Sigmoid colon (tissue), 7 donors: ENCODE results near the gene KIF5C. TPM values are rescaled to one million over a fixed set of nuclear protein-coding genes. Genes with fewer than 3 reads are reported as not detected.
A peak's percentile ranks its signal among the peaks of the same experiment; 100 is the strongest.

Experiments used
- DNase-seq: peaks from one replicate; pipeline ENCODE4 v3.0.0-alpha.2; 2019
- H3K27ac ChIP-seq, 4 donors: fragments of 200-600 bp; sonication (generic); one replicate each; pipeline ENCODE4 v1.5.1; 2016 to 2019; ENCODE audit warnings: mild to moderate bottlenecking in 1 of 4
- H3K27me3 ChIP-seq, 3 donors: fragments of 200-600 bp; sonication (generic); one replicate each; pipeline ENCODE4 v1.5.1; 2019; ENCODE audit warnings: mild to moderate bottlenecking in 1 of 3
- H3K36me3 ChIP-seq, 4 donors: fragments of 200-600 bp; sonication (generic); one replicate each; pipeline ENCODE4 v1.5.1; 2016 to 2019
- H3K4me1 ChIP-seq, 4 donors: fragments of 200-600 bp; sonication (generic); one replicate each; pipeline ENCODE4 v1.5.1; 2017 to 2019
- H3K4me3 ChIP-seq, 4 donors: fragments of 200-600 bp; sonication (generic); one replicate each; pipeline ENCODE4 v1.5.1; 2017 to 2019; ENCODE audit warnings: mild to moderate bottlenecking in 2 of 4, moderate library complexity in 1 of 4
- H3K9me3 ChIP-seq, 4 donors: fragments of 200-600 bp in 3 of 4; sonication (generic) in 3 of 4; one replicate each; pipeline versions ENCODE4 v1.5.1 to v1.6.1; 2013 to 2019
- CTCF ChIP-seq, 4 experiments: fragments of 450-650 bp in 3 of 4; fragments of 200-600 bp in 1 of 4; IDR thresholded peaks; one replicate each; pipeline ENCODE4 v1.5.1; 2016 to 2019; ENCODE audit warnings: antibody characterized with exemption in 4 of 4, mild to moderate bottlenecking in 3 of 4, moderate library complexity in 2 of 4
- EP300 ChIP-seq, 4 donors: sonication (generic); formaldehyde crosslinking; IDR thresholded peaks; one replicate each; pipeline ENCODE4 v1.6.1; 2017; ENCODE audit warnings: antibody characterized with exemption in 4 of 4
- POLR2A ChIP-seq, 2 donors: fragments of 450-650 bp; IDR thresholded peaks; one replicate each; pipeline ENCODE4 v1.6.1; 2016; ENCODE audit warnings: antibody characterized with exemption in 2 of 2, mild to moderate bottlenecking in 2 of 2, moderate library complexity in 2 of 2
- POLR2AphosphoS5 ChIP-seq, 4 donors: sonication (generic); formaldehyde crosslinking; IDR thresholded peaks; one replicate each; pipeline ENCODE4 v1.6.1; 2017; ENCODE audit warnings: antibody characterized with exemption in 4 of 4
- WGBS, 2 donors: extraction: QIAGEN DNeasy Blood & Tissue Kit; methylation state at CpG; one replicate each; pipeline ENCODE4 v1.1.7; 2013; 5-methylcytosine and 5-hydroxymethylcytosine counted together
- intact Hi-C: fragments of 100-400 bp; cut with DNase I; formaldehyde crosslinking; loops from one replicate; pipeline ENCODE4 v1.15.1; 2023
- polyA plus RNA-seq, 3 donors: library from polyadenylated mRNA; stranded (reverse); fragments of 200-250 nt; gene quantifications; one replicate each; pipeline ENCODE4 v1.2.3, GENCODE V29; 2013
- total RNA-seq, 4 donors: library from RNA; depleted of rRNA; stranded (reverse); fragments of >200 nt; gene quantifications; one replicate each; pipeline ENCODE4 v1.1.0, GENCODE V29; 2016
- donor health status: healthy with polysubstance abuse.
- donor health status: Bipolar disorder and iron deficiency.
- donor health status: healthy.

The KIF5C gene
- total and polyA plus RNA-seq, 7 donors = 0.23 to 11.1 (median 7.3) TPM

GRCh38 chr2:149061133-149061745 lies 186.2 kb downstream of the KIF5C start:
- TF ChIP-seq POLR2A (IDR thresholded peaks at IDR 0.05) (no peak), CTCF (IDR thresholded peaks at IDR 0.05) (no peak), POLR2AphosphoS5 (IDR thresholded peaks at IDR 0.05) (no peak), EP300 (IDR thresholded peaks at IDR 0.05) (no peak)

GRCh38 chr2:149062531-149062930 lies 187.5 kb downstream of the KIF5C start:
- intact Hi-C loops = no loop called here
- TF ChIP-seq CTCF (IDR thresholded peaks at IDR 0.05) (no peak), POLR2A (IDR thresholded peaks at IDR 0.05) (no peak), POLR2AphosphoS5 (IDR thresholded peaks at IDR 0.05) (no peak), EP300 (IDR thresholded peaks at IDR 0.05) (no peak)
- Histone ChIP-seq H3K27me3 (no peaks in the 10 kb centered on the region), H3K27ac (no peak overlapping the region), H3K4me1 (peaks cover 0 to 13% (median 10%) of the 10 kb centered on the region in 4 donors), H3K4me3 (no peak overlapping the region), H3K9me3 (no peaks in the 10 kb centered on the region), H3K36me3 (no peaks in the 10 kb centered on the region)
- no peak for DNase-seq
- 83 to 86% methylated on average over 3 of the region's 3 CpGs for WGBS, 2 donors

More at GRCh38 chr2:149061133-149061745, 186.2 kb downstream of the KIF5C start:
- Histone ChIP-seq H3K4me3 (no peak overlapping the region), H3K27ac (no peak overlapping the region), H3K27me3 (no peaks in the 10 kb centered on the region), H3K36me3 (no peaks in the 10 kb centered on the region), H3K9me3 (no peaks in the 10 kb centered on the region), H3K4me1 (peaks cover 0 to 13% (median 10%) of the 10 kb centered on the region in 4 donors)
- intact Hi-C loops = no loop called here
- no peak for DNase-seq
- 90 to 96% methylated on average over 2 of the region's 2 CpGs for WGBS, 2 donors

- WGBS, 2 donors = 22 to 61% methylated on average over 4 of the region's 4 CpGs
- Histone ChIP-seq H3K27me3 (no peaks in the 10 kb centered on the region), H3K4me1 (peaks cover 0 to 13% (median 10%) of the 10 kb centered on the region in 4 donors), H3K36me3 (no peaks in the 10 kb centered on the region), H3K4me3 (no peak overlapping the region), H3K9me3 (no peaks in the 10 kb centered on the region), H3K27ac (no peak overlapping the region)
- intact Hi-C loops = no loop called here
- DNase-seq = no peak
- TF ChIP-seq POLR2A (IDR thresholded peaks at IDR 0.05) (no peak), POLR2AphosphoS5 (IDR thresholded peaks at IDR 0.05) (no peak), CTCF (IDR thresholded peaks at IDR 0.05) (no peak), EP300 (IDR thresholded peaks at IDR 0.05) (no peak)
Observed at GRCh38 chr2:149063177-149063576, 188.2 kb downstream of the KIF5C start.

GRCh38 chr2:149064365-149064841 lies 189.4 kb downstream of the KIF5C start:
- no peak for DNase-seq
- no peaks in the 10 kb centered on the region for H3K9me3 ChIP-seq
- 11 to 57% methylated on average over 3 of the region's 3 CpGs for WGBS, 2 donors
- TF ChIP-seq POLR2AphosphoS5 (IDR thresholded peaks at IDR 0.05) (no peak), CTCF (IDR thresholded peaks at IDR 0.05) (no peak), POLR2A (IDR thresholded peaks at IDR 0.05) (no peak), EP300 (IDR thresholded peaks at IDR 0.05) (no peak)
- H3K4me1 ChIP-seq = peaks cover 0 to 15% (median 11%) of the 10 kb centered on the region in 4 donors
- intact Hi-C loops = no loop called here
- H3K4me3 ChIP-seq = no peak overlapping the region
- H3K36me3 ChIP-seq = no peaks in the 10 kb centered on the region
- peak overlapping the region in 1 of 4 donors; percentile 8 for H3K27ac ChIP-seq
- no peaks in the 10 kb centered on the region for H3K27me3 ChIP-seq
